Esophagus muscularis mucosa (tissue), 3 donors: ENCODE data around the gene CCNK.
A peak's percentile ranks its signal among the peaks of the same experiment; 100 is the strongest.

Experiments used
- POLR2A ChIP-seq: fragments of 450-650 bp; IDR thresholded peaks from one replicate; pipeline ENCODE4 v1.6.1; 2017; ENCODE audit warnings: antibody characterized with exemption, moderate library complexity, mild to moderate bottlenecking, low read depth
- POLR2AphosphoS5 ChIP-seq, 2 donors: sonication (generic); formaldehyde crosslinking; IDR thresholded peaks; one replicate each; pipeline ENCODE4 v1.6.1; 2017; ENCODE audit warnings: antibody characterized with exemption in 2 of 2
- TF ChIP-seq, protein P1 (sequence below), 3 experiments: fragments of 200-600 bp in 2 of 3; fragments of 450-650 bp in 1 of 3; sonication (generic) in 2 of 3; IDR thresholded peaks; one replicate each; pipeline ENCODE4 v1.5.1; 2017 to 2019; ENCODE audit warnings: antibody characterized with exemption in 3 of 3, mild to moderate bottlenecking in 2 of 3, moderate library complexity in 1 of 3

DNA sequence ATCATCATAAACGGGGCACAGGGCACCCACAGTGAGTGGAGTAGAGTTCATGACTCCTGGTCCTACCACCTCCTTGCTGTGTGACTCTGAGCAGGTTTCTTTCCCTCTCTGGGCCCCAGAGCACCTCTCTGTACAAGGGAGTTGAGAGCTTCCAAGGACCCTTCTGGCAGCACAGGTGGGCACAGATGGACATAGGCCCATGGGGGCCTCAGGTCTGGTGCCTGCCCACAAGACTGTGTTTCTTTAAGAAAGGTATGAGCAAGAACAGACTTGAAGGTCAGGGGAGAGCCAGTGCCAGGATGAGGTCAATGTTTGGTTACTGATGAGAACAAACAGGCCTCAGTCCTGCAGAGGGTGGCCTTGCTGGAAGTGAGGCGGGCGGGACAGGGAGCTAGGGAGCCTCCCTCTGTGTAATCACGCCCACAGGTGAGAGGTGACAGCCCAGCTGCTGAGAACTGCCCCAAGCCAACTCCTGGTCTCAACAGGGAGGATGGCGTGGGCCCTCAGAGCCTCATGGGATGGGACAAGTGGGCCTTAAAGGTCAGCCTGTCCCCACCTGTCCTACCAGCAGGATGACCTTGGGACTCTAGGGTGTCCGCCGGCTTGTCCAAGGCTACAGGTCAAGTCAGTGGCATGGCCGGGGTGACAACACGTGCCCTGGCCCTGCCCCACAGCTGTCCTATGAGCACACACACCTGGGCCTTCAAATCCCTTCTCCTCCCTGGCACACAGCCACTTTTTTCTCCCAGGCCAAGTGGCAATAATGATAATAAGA lies 73.7 kb downstream of the CCNK start:
- TF ChIP-seq, protein P1, sequence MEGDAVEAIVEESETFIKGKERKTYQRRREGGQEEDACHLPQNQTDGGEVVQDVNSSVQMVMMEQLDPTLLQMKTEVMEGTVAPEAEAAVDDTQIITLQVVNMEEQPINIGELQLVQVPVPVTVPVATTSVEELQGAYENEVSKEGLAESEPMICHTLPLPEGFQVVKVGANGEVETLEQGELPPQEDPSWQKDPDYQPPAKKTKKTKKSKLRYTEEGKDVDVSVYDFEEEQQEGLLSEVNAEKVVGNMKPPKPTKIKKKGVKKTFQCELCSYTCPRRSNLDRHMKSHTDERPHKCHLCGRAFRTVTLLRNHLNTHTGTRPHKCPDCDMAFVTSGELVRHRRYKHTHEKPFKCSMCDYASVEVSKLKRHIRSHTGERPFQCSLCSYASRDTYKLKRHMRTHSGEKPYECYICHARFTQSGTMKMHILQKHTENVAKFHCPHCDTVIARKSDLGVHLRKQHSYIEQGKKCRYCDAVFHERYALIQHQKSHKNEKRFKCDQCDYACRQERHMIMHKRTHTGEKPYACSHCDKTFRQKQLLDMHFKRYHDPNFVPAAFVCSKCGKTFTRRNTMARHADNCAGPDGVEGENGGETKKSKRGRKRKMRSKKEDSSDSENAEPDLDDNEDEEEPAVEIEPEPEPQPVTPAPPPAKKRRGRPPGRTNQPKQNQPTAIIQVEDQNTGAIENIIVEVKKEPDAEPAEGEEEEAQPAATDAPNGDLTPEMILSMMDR (IDR thresholded peaks at IDR 0.05), result no peak
- TF ChIP-seq POLR2A (no peak), POLR2AphosphoS5 (IDR thresholded peaks at IDR 0.05) (peak; percentile 25 to 47)
